GM23338 (cell line): ENCODE data around the gene FAM234A. TPM values are rescaled to one million over a fixed set of nuclear protein-coding genes. Genes with fewer than 3 reads are reported as not detected.

ENCODE experiments used
- ATAC-seq: fragments of 200-7000 bp; cut with Tn5 transposase; 3 replicates; pipeline ENCODE4 v1.9.1; 2020
- DNase-seq: peaks from one replicate; pipeline ENCODE4 v3.0.0-alpha.2; 2015; ENCODE audit warnings: low spot score
- H2AFZ ChIP-seq: fragments of 200-600 bp; sonication (generic); 2 replicates; pipeline ENCODE4 v1.8.0; 2016; ENCODE audit warnings: antibody characterized with exemption, mild to moderate bottlenecking, moderate library complexity
- H3F3A ChIP-seq: fragments of 200-600 bp; sonication (generic); replicated peaks from 2 replicates; pipeline ENCODE4 v1.8.0; 2017; ENCODE audit warnings: antibody characterized with exemption, mixed run types, low read depth
- H3K27ac ChIP-seq: fragments of 200-600 bp; sonication (generic); 2 replicates; pipeline ENCODE4 v1.6.1; 2016; ENCODE audit warnings: low read depth
- H3K27me3 ChIP-seq: fragments of 200-600 bp; sonication (generic); 2 replicates; pipeline ENCODE4 v1.8.0; 2016; ENCODE audit warnings: mild to moderate bottlenecking, mixed run types, moderate library complexity; ENCODE audit not compliant: insufficient read depth
- H3K36me3 ChIP-seq: fragments of 200-600 bp; sonication (generic); 2 replicates; pipeline ENCODE4 v1.8.0; 2016; ENCODE audit warnings: mild to moderate bottlenecking; ENCODE audit not compliant: insufficient read depth
- H3K4me1 ChIP-seq: fragments of 200-600 bp; sonication (generic); 2 replicates; pipeline ENCODE4 v1.8.0; 2016; ENCODE audit warnings: mild to moderate bottlenecking, moderate library complexity; ENCODE audit not compliant: insufficient read depth
- H3K4me2 ChIP-seq: fragments of 200-600 bp; sonication (generic); 2 replicates; pipeline ENCODE4 v1.7.1; 2017; ENCODE audit warnings: mixed run types
- H3K4me3 ChIP-seq: fragments of 200-600 bp; sonication (generic); 2 replicates; pipeline ENCODE4 v1.6.1; 2016; ENCODE audit warnings: mixed run types
- H3K79me2 ChIP-seq: fragments of 200-600 bp; sonication (generic); replicated peaks from 2 replicates; pipeline ENCODE4 v1.8.0; 2017; ENCODE audit warnings: mild to moderate bottlenecking; ENCODE audit not compliant: insufficient read depth
- H3K9me2 ChIP-seq: fragments of 200-600 bp; sonication (generic); 2 replicates; pipeline ENCODE4 v1.8.0; 2017; ENCODE audit not compliant: insufficient read depth
- H4K20me1 ChIP-seq: fragments of 200-600 bp; sonication (generic); replicated peaks from 2 replicates; pipeline ENCODE4 v1.8.0; 2017; ENCODE audit warnings: mild to moderate bottlenecking; ENCODE audit not compliant: insufficient read depth
- H3K27ac Mint-ChIP-seq: 2 replicates; pipeline ENCODE4 v1.8.0; 2020; ENCODE audit warnings: inconsistent platforms, mild to moderate bottlenecking, moderate library complexity, mixed read lengths
- H3K27me3 Mint-ChIP-seq: 3 replicates; pipeline ENCODE4 v1.8.0; 2022; ENCODE audit warnings: low read depth, mild to moderate bottlenecking, moderate library complexity, mixed read lengths, inconsistent platforms; ENCODE audit not compliant: insufficient read depth, poor library complexity
- H3K36me3 Mint-ChIP-seq: 3 replicates; pipeline ENCODE4 v1.8.0; 2021; ENCODE audit warnings: low read depth, mild to moderate bottlenecking, inconsistent platforms, moderate library complexity, mixed read lengths
- H3K4me1 Mint-ChIP-seq: 3 replicates; pipeline ENCODE4 v1.8.0; 2020; ENCODE audit warnings: mild to moderate bottlenecking, inconsistent platforms, mixed read lengths
- H3K4me3 Mint-ChIP-seq: 3 replicates; pipeline ENCODE4 v1.8.0; 2021; ENCODE audit warnings: moderate library complexity, mild to moderate bottlenecking, inconsistent platforms, mixed read lengths
- H3K9me3 Mint-ChIP-seq: 3 replicates; pipeline ENCODE4 v1.8.0; 2020; ENCODE audit warnings: moderate library complexity, mild to moderate bottlenecking, inconsistent platforms, mixed read lengths
- CREB1 ChIP-seq: fragments of 250-450 bp; sonication (Bioruptor Pico); IDR thresholded peaks from 2 replicates; pipeline ENCODE4 v1.5.0; 2020; ENCODE audit warnings: low read depth, mild to moderate bottlenecking, moderate library complexity
- CTCF ChIP-seq, 2 experiments: fragments of 200-600 bp in 1 of 2; sonication (generic) in 1 of 2; conservative IDR thresholded peaks; 2 replicates each; pipeline versions ENCODE4 v1.5.1 to v1.6.1; 2016 to 2017; ENCODE audit warnings: antibody characterized with exemption in 2 of 2, low read depth in 2 of 2, mild to moderate bottlenecking in 2 of 2, moderate library complexity in 1 of 2
- ETS1 ChIP-seq: IDR thresholded peaks from 2 replicates; pipeline ENCODE4 v1.6.1; 2016; ENCODE audit warnings: antibody characterized with exemption
- EZH2 ChIP-seq: fragments of 200-600 bp; sonication (generic); IDR thresholded peaks from one replicate; pipeline ENCODE4 v1.8.0; 2017; ENCODE audit warnings: antibody characterized with exemption, mild to moderate bottlenecking, low read depth; ENCODE audit not compliant: unreplicated experiment
- EZH2phosphoT487 ChIP-seq: fragments of 200-600 bp; sonication (generic); IDR thresholded peaks from one replicate; pipeline ENCODE4 v1.8.1; 2018; ENCODE audit warnings: antibody characterized with exemption; ENCODE audit not compliant: unreplicated experiment
- JUNB ChIP-seq: IDR thresholded peaks from one replicate; pipeline ENCODE4 v1.6.1; 2016; ENCODE audit warnings: antibody characterized with exemption; ENCODE audit not compliant: unreplicated experiment
- NANOG ChIP-seq: IDR thresholded peaks from 2 replicates; pipeline ENCODE4 v1.6.1; 2016; ENCODE audit warnings: antibody characterized with exemption, borderline replicate concordance
- POLR2AphosphoS5 ChIP-seq: IDR thresholded peaks from 2 replicates; pipeline ENCODE4 v1.6.1; 2016; ENCODE audit warnings: antibody characterized with exemption, low read depth
- STAT1 ChIP-seq: IDR thresholded peaks from one replicate; pipeline ENCODE4 v1.6.1; 2016; ENCODE audit warnings: antibody characterized with exemption; ENCODE audit not compliant: unreplicated experiment
- ZNF331 ChIP-seq: fragments of 250-450 bp; sonication (Bioruptor Pico); IDR thresholded peaks from 2 replicates; pipeline ENCODE4 v1.5.0; 2020; ENCODE audit warnings: low read depth, mild to moderate bottlenecking, moderate library complexity
- ZNF462 ChIP-seq: fragments of 250-450 bp; sonication (Bioruptor Pico); IDR thresholded peaks from 2 replicates; pipeline ENCODE4 v1.5.0; 2020; ENCODE audit warnings: mild to moderate bottlenecking, moderate library complexity
- polyA plus RNA-seq: library from polyadenylated mRNA; unstranded; fragments of >200 nt; fragmentation: Nextera tagmentation; extraction: Ambion mirVana; gene quantifications from 2 replicates; pipeline ENCODE4 v1.2.1, GENCODE V29; 2016
- total RNA-seq: library from RNA; depleted of rRNA; stranded (reverse); fragments of >200 nt; shearing (Covaris generic); gene quantifications from 2 replicates; pipeline ENCODE4 v1.2.3, GENCODE V29; 2014

FAM234A gene
- total and polyA plus RNA-seq, 2 experiments from 2014 or later, result 41.9 to 128 TPM

- Mint-ChIP-seq H3K36me3 (peaks cover 3% of the 10 kb centered on the region; the same call in 1 of the 3 replicates), H3K4me1 (no peaks in the 10 kb centered on the region), H3K27me3 (peaks cover 18% of the 10 kb centered on the region), H3K9me3 (no peaks in the 10 kb centered on the region), H3K27ac (no peak overlapping the region), H3K4me3 (no peak overlapping the region)
- Histone ChIP-seq H4K20me1 (0 out of 2 replicates have a peak, but pooled peaks cover 2% of the 10 kb centered on the region), H3K27me3 (peaks cover 31% of the 10 kb centered on the region), H3K4me1 (no peaks in the 10 kb centered on the region), H3K79me2 (no peaks in the 10 kb centered on the region), H3K9me2 (no peaks in the 10 kb centered on the region), H3K4me3 (no peak overlapping the region), H3K4me2 (no peak overlapping the region), H3K36me3 (no peaks in the 10 kb centered on the region), H2AFZ (no peak overlapping the region), H3F3A (0 out of 2 replicates have a peak, but pooled peaks cover 4% of the 10 kb centered on the region), H3K27ac (no peak overlapping the region)
- TF ChIP-seq ZNF331 (CRISPR knock-in tag), result no peak
- no peak for TF ChIP-seq ETS1
- TF ChIP-seq ZNF462 (CRISPR knock-in tag), result no peak
- TF ChIP-seq EZH2, result no peak
- TF ChIP-seq NANOG, result no peak
- no peak for TF ChIP-seq STAT1
- TF ChIP-seq JUNB, result no peak
- no peak for TF ChIP-seq EZH2phosphoT487
- no peak for TF ChIP-seq CTCF (conservative IDR thresholded peaks at IDR 0.05; ENCODE audit: low read depth in 2 of 2)
- TF ChIP-seq CREB1 (CRISPR knock-in tag), result no peak
- TF ChIP-seq POLR2AphosphoS5, result no peak
- DNase-seq (no peak), ATAC-seq (no peak)
Measured at GRCh38 chr16:282491-282890, 47.9 kb downstream of the FAM234A start.
